Epidermal melanocyte (primary cell): ENCODE measurements around the gene ACSM4.
"Not testable (repeated sequence)": the region's sequence is repeated elsewhere in the genome, so short reads cannot be mapped to it uniquely, and the experiment has no call there.

Experiments
- DNase-seq: peaks from one replicate; pipeline ENCODE4 v3.0.0; 2011; ENCODE audit warnings: low spot score; ENCODE audit not compliant: insufficient read length

Gene ACSM4, protein sequence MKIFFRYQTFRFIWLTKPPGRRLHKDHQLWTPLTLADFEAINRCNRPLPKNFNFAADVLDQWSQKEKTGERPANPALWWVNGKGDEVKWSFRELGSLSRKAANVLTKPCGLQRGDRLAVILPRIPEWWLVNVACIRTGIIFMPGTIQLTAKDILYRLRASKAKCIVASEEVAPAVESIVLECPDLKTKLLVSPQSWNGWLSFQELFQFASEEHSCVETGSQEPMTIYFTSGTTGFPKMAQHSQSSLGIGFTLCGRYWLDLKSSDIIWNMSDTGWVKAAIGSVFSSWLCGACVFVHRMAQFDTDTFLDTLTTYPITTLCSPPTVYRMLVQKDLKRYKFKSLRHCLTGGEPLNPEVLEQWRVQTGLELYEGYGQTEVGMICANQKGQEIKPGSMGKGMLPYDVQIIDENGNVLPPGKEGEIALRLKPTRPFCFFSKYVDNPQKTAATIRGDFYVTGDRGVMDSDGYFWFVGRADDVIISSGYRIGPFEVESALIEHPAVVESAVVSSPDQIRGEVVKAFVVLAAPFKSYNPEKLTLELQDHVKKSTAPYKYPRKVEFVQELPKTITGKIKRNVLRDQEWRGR

DNA sequence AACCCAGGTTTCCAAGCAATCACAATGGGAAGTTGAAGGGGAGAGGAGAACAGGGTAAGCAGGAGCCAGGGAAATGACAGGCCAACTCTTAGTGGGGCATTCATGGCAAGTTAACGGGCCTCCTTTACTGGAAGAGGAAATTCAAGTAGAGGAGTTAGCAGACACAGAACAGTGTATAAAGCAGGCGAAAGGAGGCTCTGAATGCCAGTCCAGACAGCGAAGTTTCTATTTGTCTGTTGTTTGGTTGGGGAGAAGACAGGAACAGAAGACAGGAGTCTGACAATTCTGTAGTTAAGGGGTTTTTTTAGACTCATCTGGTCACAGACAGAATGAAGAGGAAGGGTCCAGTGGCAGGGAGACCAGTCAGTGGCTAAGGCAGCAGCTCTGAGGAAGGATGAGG lies at the start of gene ACSM4:
ACSM4 (plus strand) TSS at position 301 of the 400 bp plus-strand sequence. CDS start 260 bp downstream, outside the sequence.
- no peak for DNase-seq

DNA sequence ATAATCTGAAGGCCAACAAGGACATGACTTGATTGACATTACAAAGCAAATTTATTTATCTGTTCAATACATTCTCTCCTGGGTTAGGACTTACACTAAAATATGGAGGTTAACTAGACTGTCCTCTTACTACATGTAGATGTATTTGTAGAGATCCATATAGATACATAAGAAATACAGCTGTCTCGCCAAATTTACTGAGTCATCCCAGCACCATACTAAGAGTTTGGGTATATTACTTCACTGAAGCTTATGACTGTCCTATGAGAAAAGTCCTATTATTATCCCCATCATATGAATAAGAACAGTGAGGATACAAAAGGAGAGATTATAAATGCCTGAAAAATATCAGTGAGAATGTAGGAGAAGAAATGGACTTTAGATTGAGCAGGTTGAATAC lies 44.8 kb upstream of the ACSM4 start:
- no peak for DNase-seq

DNA sequence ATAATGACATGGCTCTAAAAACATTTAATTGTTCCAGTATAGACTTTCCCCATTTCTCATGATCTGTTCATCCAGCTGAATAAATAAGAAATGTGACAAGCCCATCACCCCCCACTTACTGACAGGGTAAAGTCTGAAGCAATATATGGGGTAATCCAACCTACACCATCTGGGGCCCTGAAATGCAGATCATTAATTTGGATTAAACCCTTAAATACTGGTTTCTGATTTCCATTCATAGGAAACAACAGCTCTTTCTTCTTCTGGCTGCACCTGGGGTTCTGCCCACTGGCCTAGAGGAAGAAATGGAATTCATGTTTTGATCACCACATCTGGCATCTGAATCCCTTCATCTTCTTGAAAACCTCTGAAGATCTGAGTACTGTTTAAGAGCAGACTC lies 39.3 kb upstream of the ACSM4 start:
- DNase-seq, result no peak

DNA sequence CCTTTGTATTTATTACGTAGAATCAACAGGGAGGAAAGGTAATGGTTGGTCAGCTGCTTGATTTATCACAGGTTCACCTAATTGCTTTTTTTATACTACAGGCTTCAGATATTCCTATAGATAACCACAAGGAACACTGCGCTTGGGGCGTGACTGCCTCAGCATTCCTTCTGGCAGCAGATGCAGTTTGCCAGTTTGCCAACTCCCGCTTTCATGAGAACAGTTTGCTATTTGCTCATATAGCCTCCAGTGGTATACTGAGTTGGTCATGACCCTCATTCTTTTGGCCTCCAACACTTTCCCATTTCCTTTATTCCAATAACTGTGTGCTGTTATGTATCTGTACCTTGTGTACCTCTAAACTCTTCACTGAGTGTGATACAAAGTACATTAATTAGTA lies 38.6 kb upstream of the ACSM4 start:
- no peak for DNase-seq

DNA sequence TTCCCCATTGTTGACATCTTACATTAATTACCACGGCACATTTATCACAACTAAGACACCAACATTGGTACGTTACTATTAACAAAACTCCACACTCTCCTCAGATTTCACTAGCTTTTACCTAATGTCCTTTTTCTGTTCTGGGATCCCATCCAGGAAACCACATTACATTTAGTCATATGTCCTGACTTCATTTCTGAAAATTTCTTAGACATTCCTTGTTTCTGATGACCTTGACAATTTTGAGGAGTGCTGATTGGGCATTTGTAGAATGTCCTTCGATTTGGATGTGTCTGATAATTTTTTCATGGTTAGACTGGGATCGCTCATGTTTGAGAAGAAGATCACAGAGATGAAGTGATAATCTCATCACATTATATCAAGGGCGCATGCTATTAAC lies 34.6 kb upstream of the ACSM4 start:
- DNase-seq, result no peak

DNA sequence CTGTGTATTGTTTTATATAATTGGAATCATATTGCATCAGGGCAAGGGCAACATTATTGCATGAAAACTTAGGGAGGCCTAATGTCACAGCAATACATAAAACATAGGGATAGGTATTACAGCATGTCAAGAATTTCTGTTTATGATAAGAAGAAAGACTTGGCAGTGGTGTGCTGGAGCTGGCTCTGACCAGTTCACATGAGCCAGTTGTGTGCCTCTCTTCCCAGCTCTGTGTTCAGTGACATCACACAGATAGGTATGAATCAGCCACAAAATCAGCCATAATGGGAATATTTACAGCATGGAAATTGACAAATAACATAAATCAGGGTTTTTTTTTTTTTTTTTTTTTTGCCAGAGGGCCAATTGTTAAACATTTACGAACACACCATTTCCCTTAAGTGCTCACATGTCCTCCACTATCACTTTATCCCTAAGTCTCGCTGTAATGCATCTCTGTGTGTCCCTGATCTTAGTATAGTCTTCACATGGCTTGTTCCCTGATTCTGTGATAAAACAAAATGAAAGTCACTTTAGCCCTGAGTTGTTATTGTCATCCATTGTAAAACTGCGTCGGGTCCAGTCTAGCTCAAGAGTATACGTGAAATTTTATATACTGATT lies 31.9 kb upstream of the ACSM4 start:
- no peak for DNase-seq

DNA sequence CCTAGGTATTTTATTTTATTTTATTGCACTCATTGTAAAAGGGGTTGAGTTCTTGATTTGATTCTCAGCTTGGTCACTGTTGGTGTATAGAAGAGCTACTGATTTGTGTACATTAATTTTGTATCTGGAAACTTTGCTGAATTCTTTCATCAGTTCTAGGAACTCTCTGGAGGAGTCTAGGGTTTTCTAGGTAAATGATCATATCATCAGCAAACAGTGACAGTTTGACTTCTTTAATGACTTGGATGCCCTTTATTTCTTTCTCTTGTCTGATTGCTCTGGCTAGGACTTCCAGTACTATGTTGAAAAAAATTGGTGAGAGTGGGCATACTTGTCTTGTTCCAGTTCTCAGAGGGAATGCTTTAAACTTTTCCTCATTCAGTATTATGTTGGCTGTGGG lies 28.4 kb upstream of the ACSM4 start:
- not testable (repeated sequence) for DNase-seq

DNA sequence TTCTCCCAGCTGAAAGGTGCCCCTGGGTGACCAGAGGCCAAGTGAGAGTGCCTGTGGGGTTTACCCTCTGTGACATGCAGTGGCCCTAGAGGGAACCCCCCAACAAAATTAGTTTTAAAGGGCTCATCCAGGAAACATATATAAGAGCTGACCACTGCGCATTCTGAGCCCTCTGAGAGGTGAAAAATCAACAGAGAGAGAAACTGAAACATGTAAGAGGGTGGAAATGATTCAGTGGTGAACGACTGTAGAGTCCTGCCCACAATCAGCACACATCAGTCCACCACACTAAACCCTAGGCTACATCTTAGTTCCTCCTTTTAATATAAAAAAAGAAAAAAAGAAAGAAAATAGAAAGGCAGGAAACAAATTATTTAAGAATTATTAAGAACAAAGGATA lies 21.0 kb upstream of the ACSM4 start:
- DNase-seq, result no peak

DNA sequence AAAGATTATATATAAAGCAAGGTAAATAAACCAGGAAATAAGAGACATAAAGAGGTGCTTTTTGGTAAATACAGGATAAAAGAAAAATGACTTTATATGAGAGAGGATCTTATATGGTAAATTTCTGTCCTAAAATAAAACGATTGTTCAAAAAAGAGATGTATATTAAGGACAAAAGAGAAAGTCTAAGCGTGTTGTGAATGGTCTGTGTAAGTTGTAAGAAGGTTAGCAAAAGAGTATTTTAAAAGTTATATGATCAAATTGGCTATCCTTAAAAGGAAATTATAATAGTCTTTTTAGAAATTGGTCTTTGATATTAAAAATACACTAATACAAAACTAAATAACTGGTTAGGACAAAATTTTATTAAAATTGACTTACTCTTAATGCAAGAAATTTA lies 14.1 kb upstream of the ACSM4 start:
- no peak for DNase-seq

DNA sequence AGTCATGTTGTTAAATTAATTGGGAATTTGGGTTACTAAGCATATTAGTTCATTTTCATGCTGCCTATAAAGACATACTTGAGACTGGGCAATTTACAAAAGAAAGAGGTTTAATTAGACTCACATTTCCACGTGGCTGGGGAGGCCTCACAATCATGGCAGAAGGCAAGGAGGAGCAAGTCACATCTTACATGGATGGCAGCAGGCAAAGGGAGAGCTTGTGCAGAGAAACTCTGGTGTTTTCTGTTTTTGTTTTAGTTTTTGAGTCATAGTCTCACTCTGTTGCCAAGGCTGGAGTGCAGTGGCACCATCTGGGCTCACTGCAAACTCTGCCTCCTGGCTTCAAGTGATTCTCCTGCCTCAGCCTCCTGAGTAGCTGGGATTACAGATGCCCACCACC lies 13.3 kb upstream of the ACSM4 start:
- not testable (repeated sequence) for DNase-seq

DNA sequence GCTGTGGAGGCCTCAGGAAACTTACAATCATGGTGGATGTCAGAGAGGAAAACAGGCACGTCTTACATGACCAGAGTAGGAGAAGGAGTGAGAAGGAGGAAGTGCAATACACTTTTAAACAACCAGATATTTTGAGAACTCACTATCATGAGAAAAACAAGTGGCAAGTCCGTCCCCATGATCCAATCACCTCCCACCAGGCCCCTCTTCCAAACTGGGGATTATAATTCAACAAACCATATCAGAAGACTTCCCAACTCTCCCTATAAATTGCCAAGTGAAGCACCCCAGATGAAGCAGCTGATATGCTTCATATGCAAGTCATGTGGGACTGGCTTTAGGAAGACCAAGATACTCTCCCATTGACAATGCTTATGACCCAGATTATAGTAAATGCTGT lies 11.6 kb upstream of the ACSM4 start:
- no peak for DNase-seq

DNA sequence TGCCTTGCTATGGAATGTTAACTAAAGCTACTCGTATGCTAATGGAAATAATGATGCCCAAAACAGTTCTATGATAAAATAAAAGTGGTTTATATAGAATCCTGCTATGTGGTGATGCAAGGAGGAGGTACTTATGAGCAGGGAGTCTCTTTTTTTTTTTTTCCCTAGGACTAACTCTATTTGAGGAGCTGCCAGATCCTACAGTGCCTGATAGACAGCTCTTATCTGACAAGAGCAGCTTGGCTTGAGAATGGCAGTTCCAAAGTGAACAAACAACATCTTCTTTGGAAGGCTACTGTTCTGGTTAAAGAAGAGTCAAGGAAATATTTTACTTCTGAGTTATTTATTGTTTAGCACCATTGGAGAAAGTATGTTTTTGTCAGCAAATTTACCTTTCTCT lies 10.2 kb upstream of the ACSM4 start:
- DNase-seq, result no peak

DNA sequence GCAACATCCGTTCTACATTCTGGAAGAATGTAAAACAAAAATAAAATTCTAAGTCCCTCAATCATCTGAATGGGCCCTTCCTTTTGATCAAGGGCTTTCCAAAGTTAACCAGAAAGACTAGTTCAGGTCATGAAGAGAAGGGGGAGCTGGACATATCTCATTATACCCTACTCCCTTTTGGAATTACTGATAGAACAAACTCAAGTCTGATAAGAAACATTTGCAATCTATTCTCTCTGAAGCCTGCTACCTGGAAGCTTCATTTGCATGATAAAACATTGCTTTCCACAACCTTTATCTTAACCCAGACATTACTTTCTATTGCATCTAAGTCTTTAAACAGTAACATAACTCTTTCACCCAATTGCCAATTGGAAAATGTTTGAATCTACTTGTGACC lies 8.3 kb upstream of the ACSM4 start:
- DNase-seq, result no peak

DNA sequence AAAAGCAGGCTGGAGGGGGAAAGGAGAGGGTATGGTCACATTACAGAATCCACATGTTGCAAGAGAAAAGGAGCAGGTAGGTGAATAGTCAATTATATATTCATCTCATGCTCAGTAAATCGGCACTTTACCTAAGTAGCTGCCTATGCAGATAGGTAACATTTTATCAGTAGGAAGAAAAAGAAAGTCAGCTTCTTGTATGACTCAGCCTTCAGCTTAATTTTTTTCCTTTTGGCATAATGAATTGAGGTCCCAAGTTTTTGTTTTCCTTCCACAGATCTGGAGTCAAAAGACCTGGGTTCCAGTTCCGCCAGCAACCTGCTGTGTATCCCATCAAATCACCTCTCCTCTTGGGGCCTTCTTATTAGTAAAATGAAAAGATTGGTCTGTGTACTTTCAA lies 6.0 kb upstream of the ACSM4 start:
- no peak for DNase-seq

DNA sequence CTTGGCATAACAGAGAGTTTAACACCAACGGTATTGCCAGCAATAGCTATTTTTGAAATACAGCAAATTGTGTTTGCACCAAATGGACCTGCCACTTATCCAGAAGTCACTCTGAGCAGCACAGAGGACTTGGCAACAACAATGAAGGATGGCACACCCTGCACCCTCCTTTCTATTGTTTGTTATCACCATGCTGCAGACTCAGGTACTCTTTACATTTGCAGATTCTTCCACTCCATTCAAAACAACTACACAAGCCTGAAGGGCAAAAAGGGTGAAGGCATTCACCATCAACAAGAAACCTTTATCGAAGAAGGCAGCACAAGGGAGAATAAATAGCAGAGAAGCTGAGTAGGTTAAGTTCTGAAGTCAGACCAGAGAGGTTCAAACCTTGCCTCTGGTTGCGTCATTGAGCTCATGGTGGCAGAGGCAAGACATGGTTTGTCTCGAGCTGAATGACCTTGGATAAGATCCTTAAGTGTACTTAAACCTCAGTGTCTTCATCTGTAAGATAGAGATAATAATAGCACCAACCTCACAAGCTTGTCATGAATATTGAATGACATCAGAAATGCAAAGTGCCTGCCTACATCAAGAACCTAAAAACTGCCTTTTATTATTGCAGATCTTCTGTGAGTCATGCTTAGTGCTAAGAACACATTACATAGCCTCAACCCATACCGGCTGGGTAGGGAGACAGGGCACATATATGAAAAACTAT lies 1.4 kb upstream of the ACSM4 start:
- DNase-seq, result no peak

DNA sequence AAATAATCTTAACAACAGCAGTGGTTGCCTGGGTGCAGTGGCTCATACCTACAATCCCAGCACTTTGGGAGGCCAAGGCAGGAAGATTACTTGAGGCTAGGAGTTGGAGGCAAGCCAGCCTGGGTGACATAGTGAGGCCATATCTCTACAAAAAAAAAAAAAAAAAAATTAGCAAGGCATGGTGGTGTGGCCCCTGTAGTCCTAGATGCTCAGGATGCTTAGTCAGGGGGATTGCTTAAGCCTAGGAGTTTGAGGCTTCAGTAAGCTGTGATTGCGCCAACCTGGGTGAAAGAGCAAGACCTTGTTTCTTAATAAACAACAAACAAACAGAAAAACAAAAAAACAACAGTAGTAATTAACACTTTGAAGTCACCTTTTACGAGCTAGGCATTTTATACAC lies 642 bp upstream of the ACSM4 start:
- no peak for DNase-seq

DNA sequence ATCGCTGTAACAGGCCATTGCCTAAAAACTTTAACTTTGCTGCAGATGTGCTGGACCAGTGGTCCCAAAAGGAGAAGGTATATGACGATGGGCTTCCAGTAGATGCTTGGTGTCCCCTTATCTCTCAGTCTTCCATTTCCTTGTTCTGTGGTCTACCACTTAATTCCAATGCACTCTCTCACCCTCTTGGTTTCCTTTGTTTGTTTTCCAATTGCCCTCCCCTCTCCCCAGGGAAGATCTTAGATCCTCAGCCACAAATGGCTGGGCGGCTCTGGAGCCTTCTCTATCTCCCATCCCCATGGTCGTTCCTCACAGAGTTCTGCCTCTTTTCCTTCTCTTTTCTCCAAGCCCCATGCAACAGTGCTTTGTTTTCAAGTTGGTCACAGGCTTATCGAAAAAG lies 584 bp downstream of the ACSM4 start:
- no peak for DNase-seq

DNA sequence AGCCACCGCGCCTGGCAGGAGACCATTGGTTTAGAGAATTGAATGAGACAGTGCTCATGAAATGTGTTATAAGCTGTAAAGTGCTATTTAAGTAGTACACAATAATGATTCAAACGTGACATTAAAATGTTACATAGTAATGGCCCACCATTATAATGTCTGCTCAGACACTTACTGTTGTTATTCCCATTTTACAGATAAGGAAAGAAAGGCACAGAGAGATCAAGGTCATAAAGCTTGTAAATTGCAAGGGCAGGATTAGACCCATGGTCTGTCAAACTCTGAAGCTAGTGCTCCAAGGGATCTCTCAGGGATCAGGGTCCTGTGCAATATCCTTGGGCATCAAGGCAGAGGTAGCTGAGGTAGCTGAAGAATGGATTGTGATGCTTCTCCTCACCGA lies 6.2 kb downstream of the ACSM4 start:
- no peak for DNase-seq

DNA sequence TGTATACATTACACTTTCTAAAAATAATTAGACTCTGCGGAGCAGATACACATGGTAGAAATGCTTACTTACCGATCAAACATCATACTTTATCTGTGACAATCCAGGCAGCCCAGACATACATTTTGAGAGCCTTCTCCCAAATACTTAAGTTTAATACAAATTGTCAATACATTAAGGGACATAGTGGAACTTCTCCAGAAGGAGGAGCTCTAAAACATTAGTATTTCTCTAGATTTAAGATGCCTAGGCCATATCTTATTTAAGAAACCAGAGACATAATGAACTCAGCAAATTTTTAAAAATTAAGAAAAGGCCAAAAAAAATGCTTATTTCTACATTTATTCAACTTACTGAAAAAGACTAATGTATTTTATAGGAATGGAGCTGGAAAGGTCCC lies 16.1 kb downstream of the ACSM4 start:
- no peak for DNase-seq

DNA sequence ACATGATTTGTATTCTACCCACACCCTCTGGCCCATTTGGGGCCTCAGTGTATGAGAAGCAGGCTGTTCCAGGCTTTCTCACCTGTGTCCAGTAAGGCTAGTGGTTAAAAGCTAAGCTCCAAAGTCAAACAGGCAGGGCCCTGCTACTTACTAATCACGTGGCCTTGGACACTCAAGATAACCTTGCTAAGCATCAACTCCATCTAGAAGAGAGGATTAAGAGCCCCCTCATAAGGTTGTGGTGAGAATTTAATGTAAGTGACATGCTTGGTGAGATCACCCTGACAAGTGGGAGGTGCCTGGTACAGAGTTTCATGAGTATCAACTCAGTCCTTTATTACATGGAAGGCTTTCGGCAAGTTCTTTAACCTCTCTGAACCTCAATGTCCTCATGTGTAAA lies 17.8 kb downstream of the ACSM4 start:
- DNase-seq, result no peak

DNA sequence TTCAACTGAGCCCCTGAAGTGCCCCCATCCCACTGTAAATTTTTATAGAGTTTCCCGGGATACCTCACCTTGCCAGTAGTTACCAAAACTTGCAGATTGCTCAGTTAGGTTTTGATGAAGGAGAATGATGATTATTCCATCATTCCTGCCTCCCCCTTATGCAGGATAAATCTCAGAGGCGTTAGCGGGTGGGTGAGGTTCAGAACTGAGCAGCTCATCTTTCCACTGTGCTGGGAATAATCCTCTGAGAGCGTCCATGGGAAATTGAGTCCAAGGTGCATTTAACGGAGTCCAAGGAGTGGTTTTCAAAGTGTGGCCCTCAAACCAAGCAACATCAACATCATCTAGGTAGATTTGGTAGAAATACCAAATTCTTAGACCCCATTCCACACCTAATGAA lies 18.7 kb downstream of the ACSM4 start:
- DNase-seq, result no peak

DNA sequence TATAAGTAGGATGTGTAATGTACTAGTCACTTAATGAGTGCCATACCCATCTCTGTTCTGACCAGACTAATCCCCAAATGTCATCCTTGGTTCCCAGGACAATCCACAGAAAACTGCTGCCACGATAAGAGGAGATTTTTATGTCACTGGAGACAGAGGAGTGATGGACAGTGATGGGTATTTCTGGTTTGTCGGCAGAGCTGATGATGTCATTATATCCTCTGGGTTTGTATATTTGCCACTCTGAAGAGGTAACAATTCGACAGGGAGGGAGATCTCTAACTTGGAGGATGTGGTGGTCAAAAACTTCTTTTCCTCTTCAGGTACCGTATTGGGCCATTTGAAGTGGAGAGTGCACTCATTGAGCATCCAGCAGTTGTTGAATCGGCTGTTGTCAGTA lies 20.3 kb downstream of the ACSM4 start:
- no peak for DNase-seq
